GM23338 (cell line): ENCODE results near the gene OTUD4. TPM values are rescaled to one million over a fixed set of nuclear protein-coding genes. Genes with fewer than 3 reads are reported as not detected.
A peak's percentile ranks its signal among the peaks of the same experiment; 100 is the strongest.

Experiments used
- ATAC-seq: fragments of 200-7000 bp; cut with Tn5 transposase; 3 replicates; pipeline ENCODE4 v1.9.1; 2020
- DNase-seq: peaks from one replicate; pipeline ENCODE4 v3.0.0-alpha.2; 2015; ENCODE audit warnings: low spot score
- H2AFZ ChIP-seq: fragments of 200-600 bp; sonication (generic); 2 replicates; pipeline ENCODE4 v1.8.0; 2016; ENCODE audit warnings: antibody characterized with exemption, mild to moderate bottlenecking, moderate library complexity
- H3F3A ChIP-seq: fragments of 200-600 bp; sonication (generic); replicated peaks from 2 replicates; pipeline ENCODE4 v1.8.0; 2017; ENCODE audit warnings: antibody characterized with exemption, mixed run types, low read depth
- H3K27ac ChIP-seq: fragments of 200-600 bp; sonication (generic); 2 replicates; pipeline ENCODE4 v1.6.1; 2016; ENCODE audit warnings: low read depth
- H3K27me3 ChIP-seq: fragments of 200-600 bp; sonication (generic); 2 replicates; pipeline ENCODE4 v1.8.0; 2016; ENCODE audit warnings: mild to moderate bottlenecking, mixed run types, moderate library complexity; ENCODE audit not compliant: insufficient read depth
- H3K36me3 ChIP-seq: fragments of 200-600 bp; sonication (generic); 2 replicates; pipeline ENCODE4 v1.8.0; 2016; ENCODE audit warnings: mild to moderate bottlenecking; ENCODE audit not compliant: insufficient read depth
- H3K4me1 ChIP-seq: fragments of 200-600 bp; sonication (generic); 2 replicates; pipeline ENCODE4 v1.8.0; 2016; ENCODE audit warnings: mild to moderate bottlenecking, moderate library complexity; ENCODE audit not compliant: insufficient read depth
- H3K4me2 ChIP-seq: fragments of 200-600 bp; sonication (generic); 2 replicates; pipeline ENCODE4 v1.7.1; 2017; ENCODE audit warnings: mixed run types
- H3K4me3 ChIP-seq: fragments of 200-600 bp; sonication (generic); 2 replicates; pipeline ENCODE4 v1.6.1; 2016; ENCODE audit warnings: mixed run types
- H3K79me2 ChIP-seq: fragments of 200-600 bp; sonication (generic); replicated peaks from 2 replicates; pipeline ENCODE4 v1.8.0; 2017; ENCODE audit warnings: mild to moderate bottlenecking; ENCODE audit not compliant: insufficient read depth
- H3K9me2 ChIP-seq: fragments of 200-600 bp; sonication (generic); 2 replicates; pipeline ENCODE4 v1.8.0; 2017; ENCODE audit not compliant: insufficient read depth
- H4K20me1 ChIP-seq: fragments of 200-600 bp; sonication (generic); replicated peaks from 2 replicates; pipeline ENCODE4 v1.8.0; 2017; ENCODE audit warnings: mild to moderate bottlenecking; ENCODE audit not compliant: insufficient read depth
- H3K27ac Mint-ChIP-seq: 2 replicates; pipeline ENCODE4 v1.8.0; 2020; ENCODE audit warnings: inconsistent platforms, mild to moderate bottlenecking, moderate library complexity, mixed read lengths
- H3K27me3 Mint-ChIP-seq: 3 replicates; pipeline ENCODE4 v1.8.0; 2022; ENCODE audit warnings: low read depth, mild to moderate bottlenecking, moderate library complexity, mixed read lengths, inconsistent platforms; ENCODE audit not compliant: insufficient read depth, poor library complexity
- H3K36me3 Mint-ChIP-seq: 3 replicates; pipeline ENCODE4 v1.8.0; 2021; ENCODE audit warnings: low read depth, mild to moderate bottlenecking, inconsistent platforms, moderate library complexity, mixed read lengths
- H3K4me1 Mint-ChIP-seq: 3 replicates; pipeline ENCODE4 v1.8.0; 2020; ENCODE audit warnings: mild to moderate bottlenecking, inconsistent platforms, mixed read lengths
- H3K4me3 Mint-ChIP-seq: 3 replicates; pipeline ENCODE4 v1.8.0; 2021; ENCODE audit warnings: moderate library complexity, mild to moderate bottlenecking, inconsistent platforms, mixed read lengths
- H3K9me3 Mint-ChIP-seq: 3 replicates; pipeline ENCODE4 v1.8.0; 2020; ENCODE audit warnings: moderate library complexity, mild to moderate bottlenecking, inconsistent platforms, mixed read lengths
- CREB1 ChIP-seq: fragments of 250-450 bp; sonication (Bioruptor Pico); IDR thresholded peaks from 2 replicates; pipeline ENCODE4 v1.5.0; 2020; ENCODE audit warnings: low read depth, mild to moderate bottlenecking, moderate library complexity
- EZH2 ChIP-seq: fragments of 200-600 bp; sonication (generic); IDR thresholded peaks from one replicate; pipeline ENCODE4 v1.8.0; 2017; ENCODE audit warnings: antibody characterized with exemption, mild to moderate bottlenecking, low read depth; ENCODE audit not compliant: unreplicated experiment
- EZH2phosphoT487 ChIP-seq: fragments of 200-600 bp; sonication (generic); IDR thresholded peaks from one replicate; pipeline ENCODE4 v1.8.1; 2018; ENCODE audit warnings: antibody characterized with exemption; ENCODE audit not compliant: unreplicated experiment
- JUNB ChIP-seq: IDR thresholded peaks from one replicate; pipeline ENCODE4 v1.6.1; 2016; ENCODE audit warnings: antibody characterized with exemption; ENCODE audit not compliant: unreplicated experiment
- NANOG ChIP-seq: IDR thresholded peaks from 2 replicates; pipeline ENCODE4 v1.6.1; 2016; ENCODE audit warnings: antibody characterized with exemption, borderline replicate concordance
- POLR2AphosphoS5 ChIP-seq: IDR thresholded peaks from 2 replicates; pipeline ENCODE4 v1.6.1; 2016; ENCODE audit warnings: antibody characterized with exemption, low read depth
- ZNF114 ChIP-seq: fragments of 250-450 bp; sonication (Bioruptor Pico); IDR thresholded peaks from 2 replicates; pipeline ENCODE4 v1.5.0; 2020; ENCODE audit warnings: mild to moderate bottlenecking, moderate library complexity
- ZNF331 ChIP-seq: fragments of 250-450 bp; sonication (Bioruptor Pico); IDR thresholded peaks from 2 replicates; pipeline ENCODE4 v1.5.0; 2020; ENCODE audit warnings: low read depth, mild to moderate bottlenecking, moderate library complexity
- polyA plus RNA-seq: library from polyadenylated mRNA; unstranded; fragments of >200 nt; fragmentation: Nextera tagmentation; extraction: Ambion mirVana; gene quantifications from 2 replicates; pipeline ENCODE4 v1.2.1, GENCODE V29; 2016
- total RNA-seq: library from RNA; depleted of rRNA; stranded (reverse); fragments of >200 nt; shearing (Covaris generic); gene quantifications from 2 replicates; pipeline ENCODE4 v1.2.3, GENCODE V29; 2014
- TF ChIP-seq, protein P1 (sequence below): IDR thresholded peaks from one replicate; pipeline ENCODE4 v1.6.1; 2018; ENCODE audit warnings: antibody characterized with exemption; ENCODE audit not compliant: unreplicated experiment
- TF ChIP-seq, protein P2 (sequence below), 2 experiments: fragments of 200-600 bp in 1 of 2; sonication (generic) in 1 of 2; conservative IDR thresholded peaks; 2 replicates each; pipeline versions ENCODE4 v1.5.1 to v1.6.1; 2016 to 2017; ENCODE audit warnings: antibody characterized with exemption in 2 of 2, low read depth in 2 of 2, mild to moderate bottlenecking in 2 of 2, moderate library complexity in 1 of 2

OTUD4 gene
- total and polyA plus RNA-seq, 2 experiments from 2014 or later: 17.9 to 53.2 TPM

DNA sequence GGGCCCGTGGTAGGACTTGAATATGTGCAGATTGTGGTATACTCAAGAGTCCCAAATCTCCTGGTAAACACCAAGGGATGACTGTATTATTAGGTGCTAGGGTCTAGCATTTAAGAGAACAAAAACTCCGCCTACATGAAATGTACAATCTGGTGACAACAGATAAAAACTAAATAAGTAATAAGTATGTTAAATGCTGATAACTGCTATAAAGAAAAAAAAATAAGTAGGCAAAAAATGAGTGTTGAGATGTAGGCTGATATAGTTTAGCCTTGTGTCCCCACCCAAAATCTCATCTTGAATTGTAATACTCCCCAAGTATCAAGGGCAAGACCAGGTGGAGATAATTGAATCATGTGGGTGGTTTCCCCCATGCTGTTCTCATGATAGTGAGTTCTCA is 23.4 kb downstream of the OTUD4 start:
- no peaks in the 10 kb centered on the region for H3K4me1 Mint-ChIP-seq
- Histone ChIP-seq H3F3A (no peaks in the 10 kb centered on the region), H2AFZ (no peak overlapping the region), H3K4me1 (no peaks in the 10 kb centered on the region), H3K4me3 (no peak overlapping the region), H3K9me2 (no peaks in the 10 kb centered on the region), H3K27me3 (no peaks in the 10 kb centered on the region), H3K27ac (no peak overlapping the region), H3K4me2 (no peak overlapping the region), H3K79me2 (peaks cover 23% of the 10 kb centered on the region), H4K20me1 (peaks cover 4% of the 10 kb centered on the region; the same call in 1 of the 2 replicates), H3K36me3 (peaks cover 16% of the 10 kb centered on the region)
- DNase-seq: no peak
- TF ChIP-seq, protein P1, sequence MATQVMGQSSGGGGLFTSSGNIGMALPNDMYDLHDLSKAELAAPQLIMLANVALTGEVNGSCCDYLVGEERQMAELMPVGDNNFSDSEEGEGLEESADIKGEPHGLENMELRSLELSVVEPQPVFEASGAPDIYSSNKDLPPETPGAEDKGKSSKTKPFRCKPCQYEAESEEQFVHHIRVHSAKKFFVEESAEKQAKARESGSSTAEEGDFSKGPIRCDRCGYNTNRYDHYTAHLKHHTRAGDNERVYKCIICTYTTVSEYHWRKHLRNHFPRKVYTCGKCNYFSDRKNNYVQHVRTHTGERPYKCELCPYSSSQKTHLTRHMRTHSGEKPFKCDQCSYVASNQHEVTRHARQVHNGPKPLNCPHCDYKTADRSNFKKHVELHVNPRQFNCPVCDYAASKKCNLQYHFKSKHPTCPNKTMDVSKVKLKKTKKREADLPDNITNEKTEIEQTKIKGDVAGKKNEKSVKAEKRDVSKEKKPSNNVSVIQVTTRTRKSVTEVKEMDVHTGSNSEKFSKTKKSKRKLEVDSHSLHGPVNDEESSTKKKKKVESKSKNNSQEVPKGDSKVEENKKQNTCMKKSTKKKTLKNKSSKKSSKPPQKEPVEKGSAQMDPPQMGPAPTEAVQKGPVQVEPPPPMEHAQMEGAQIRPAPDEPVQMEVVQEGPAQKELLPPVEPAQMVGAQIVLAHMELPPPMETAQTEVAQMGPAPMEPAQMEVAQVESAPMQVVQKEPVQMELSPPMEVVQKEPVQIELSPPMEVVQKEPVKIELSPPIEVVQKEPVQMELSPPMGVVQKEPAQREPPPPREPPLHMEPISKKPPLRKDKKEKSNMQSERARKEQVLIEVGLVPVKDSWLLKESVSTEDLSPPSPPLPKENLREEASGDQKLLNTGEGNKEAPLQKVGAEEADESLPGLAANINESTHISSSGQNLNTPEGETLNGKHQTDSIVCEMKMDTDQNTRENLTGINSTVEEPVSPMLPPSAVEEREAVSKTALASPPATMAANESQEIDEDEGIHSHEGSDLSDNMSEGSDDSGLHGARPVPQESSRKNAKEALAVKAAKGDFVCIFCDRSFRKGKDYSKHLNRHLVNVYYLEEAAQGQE: no peak
- TF ChIP-seq POLR2AphosphoS5: no peak
- TF ChIP-seq JUNB: no peak
- no peak for TF ChIP-seq NANOG
- no peak for TF ChIP-seq ZNF114 (CRISPR knock-in tag)
- no peak for TF ChIP-seq CREB1 (CRISPR knock-in tag)
- no peak for TF ChIP-seq ZNF331
- peak overlapping the region; percentile 40; the same call in 1 of the 2 replicates for H3K27ac Mint-ChIP-seq
- no peak overlapping the region for H3K4me3 Mint-ChIP-seq
- ATAC-seq: no peak
- H3K9me3 Mint-ChIP-seq: no peaks in the 10 kb centered on the region
- peaks cover 60% of the 10 kb centered on the region for H3K36me3 Mint-ChIP-seq
- no peaks in the 10 kb centered on the region for H3K27me3 Mint-ChIP-seq

DNA sequence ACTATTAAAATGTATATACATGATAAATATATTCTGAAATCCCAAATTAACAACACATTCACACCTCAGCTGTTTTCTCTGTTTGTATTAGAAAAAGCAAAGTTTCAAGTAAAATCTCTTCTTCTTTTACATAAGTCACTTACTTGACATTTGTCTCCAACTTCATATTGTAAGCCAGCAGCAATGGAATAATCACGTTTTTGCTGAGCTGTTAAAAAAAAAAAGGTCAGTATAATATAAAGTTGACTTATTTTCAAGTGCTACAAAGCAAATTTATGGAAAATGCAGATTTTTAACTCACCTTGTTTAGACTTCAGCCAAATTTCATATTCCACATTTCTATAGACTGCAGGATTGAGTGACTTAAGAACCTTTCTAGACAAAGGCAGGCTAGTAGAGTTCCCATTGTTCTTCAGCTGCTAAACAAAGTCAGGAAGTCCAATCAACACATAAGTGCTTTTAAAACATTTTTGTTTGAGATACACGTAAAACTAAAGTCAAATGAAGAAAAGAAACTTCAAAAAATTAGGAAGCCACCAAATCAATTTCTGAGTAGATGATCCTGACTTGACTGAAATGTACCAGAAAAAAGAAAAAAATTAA is 25.0 kb downstream of the OTUD4 start:
- no peak overlapping the region for H3K27ac Mint-ChIP-seq

More for the DNA sequence above, 25.0 kb downstream of the OTUD4 start:
- no peak overlapping the region for H3K4me2 ChIP-seq
- no peaks in the 10 kb centered on the region for H3F3A ChIP-seq
- Mint-ChIP-seq H3K4me1 (no peaks in the 10 kb centered on the region), H3K36me3 (peaks cover 56% of the 10 kb centered on the region), H3K9me3 (no peaks in the 10 kb centered on the region), H3K27me3 (no peaks in the 10 kb centered on the region), H3K4me3 (no peak overlapping the region)
- no peaks in the 10 kb centered on the region for H3K27me3 ChIP-seq
- no peaks in the 10 kb centered on the region for H3K9me2 ChIP-seq
- H3K4me3 ChIP-seq: no peak overlapping the region
- ATAC-seq (no peak), DNase-seq (no peak)
- H3K27ac ChIP-seq: no peak overlapping the region
- H3K4me1 ChIP-seq: no peaks in the 10 kb centered on the region
- H2AFZ ChIP-seq: no peak overlapping the region
- TF ChIP-seq EZH2phosphoT487: no peak
- TF ChIP-seq NANOG: no peak
- TF ChIP-seq EZH2: no peak
- TF ChIP-seq, protein P2, sequence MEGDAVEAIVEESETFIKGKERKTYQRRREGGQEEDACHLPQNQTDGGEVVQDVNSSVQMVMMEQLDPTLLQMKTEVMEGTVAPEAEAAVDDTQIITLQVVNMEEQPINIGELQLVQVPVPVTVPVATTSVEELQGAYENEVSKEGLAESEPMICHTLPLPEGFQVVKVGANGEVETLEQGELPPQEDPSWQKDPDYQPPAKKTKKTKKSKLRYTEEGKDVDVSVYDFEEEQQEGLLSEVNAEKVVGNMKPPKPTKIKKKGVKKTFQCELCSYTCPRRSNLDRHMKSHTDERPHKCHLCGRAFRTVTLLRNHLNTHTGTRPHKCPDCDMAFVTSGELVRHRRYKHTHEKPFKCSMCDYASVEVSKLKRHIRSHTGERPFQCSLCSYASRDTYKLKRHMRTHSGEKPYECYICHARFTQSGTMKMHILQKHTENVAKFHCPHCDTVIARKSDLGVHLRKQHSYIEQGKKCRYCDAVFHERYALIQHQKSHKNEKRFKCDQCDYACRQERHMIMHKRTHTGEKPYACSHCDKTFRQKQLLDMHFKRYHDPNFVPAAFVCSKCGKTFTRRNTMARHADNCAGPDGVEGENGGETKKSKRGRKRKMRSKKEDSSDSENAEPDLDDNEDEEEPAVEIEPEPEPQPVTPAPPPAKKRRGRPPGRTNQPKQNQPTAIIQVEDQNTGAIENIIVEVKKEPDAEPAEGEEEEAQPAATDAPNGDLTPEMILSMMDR (conservative IDR thresholded peaks at IDR 0.05; ENCODE audit: low read depth in 2 of 2): no peak
- peaks cover 3% of the 10 kb centered on the region; the same call in 1 of the 2 replicates for H4K20me1 ChIP-seq
- peaks cover 22% of the 10 kb centered on the region for H3K79me2 ChIP-seq
- H3K36me3 ChIP-seq: peaks cover 15% of the 10 kb centered on the region; the same call in 1 of the 2 replicates
